ENCODE data around the gene ERCC6.

ERCC6 gene

GRCh38 chr10:49527850-49528249 lies 11.1 kb downstream of the ERCC6 start:
- ATAC-seq: no peak
- Mint-ChIP-seq H3K27me3 (no peaks in the 10 kb centered on the region), H3K27ac (no peak overlapping the region), H3K9me3 (no peaks in the 10 kb centered on the region), H3K4me3 (no peak overlapping the region), H3K4me1 (peaks cover 28% of the 10 kb centered on the region)
- DNase-seq: no peak

- H3K4me3 Mint-ChIP-seq: no peak overlapping the region
- H3K9me3 Mint-ChIP-seq: no peaks in the 10 kb centered on the region
- no peaks in the 10 kb centered on the region for H3K27me3 Mint-ChIP-seq
- peaks cover 23% of the 10 kb centered on the region for H3K4me1 Mint-ChIP-seq
- DNase-seq (no peak), ATAC-seq (no peak)
- H3K27ac Mint-ChIP-seq: no peak overlapping the region
Measured at GRCh38 chr10:49527061-49527460, 11.9 kb downstream of the ERCC6 start.

GRCh38 chr10:49526619-49527018 lies 12.3 kb downstream of the ERCC6 start:
- H3K4me3 Mint-ChIP-seq: no peak overlapping the region
- no peak for ATAC-seq
- no peaks in the 10 kb centered on the region for H3K9me3 Mint-ChIP-seq
- no peak overlapping the region for H3K27ac Mint-ChIP-seq
- H3K27me3 Mint-ChIP-seq: no peaks in the 10 kb centered on the region
- H3K4me1 Mint-ChIP-seq: peaks cover 18% of the 10 kb centered on the region
- DNase-seq: no peak

- no peak overlapping the region for H3K4me3 Mint-ChIP-seq
- H3K27ac Mint-ChIP-seq: no peak overlapping the region
- no peak for DNase-seq
- no peaks in the 10 kb centered on the region for H3K27me3 Mint-ChIP-seq
- no peaks in the 10 kb centered on the region for H3K9me3 Mint-ChIP-seq
- peaks cover 8% of the 10 kb centered on the region for H3K4me1 Mint-ChIP-seq
- no peak for ATAC-seq
Measured at GRCh38 chr10:49524496-49524895, 14.4 kb downstream of the ERCC6 start.

- Mint-ChIP-seq H3K27me3 (no peaks in the 10 kb centered on the region), H3K4me1 (no peaks in the 10 kb centered on the region), H3K9me3 (no peaks in the 10 kb centered on the region), H3K27ac (no peak overlapping the region), H3K4me3 (no peak overlapping the region)
- DNase-seq: no peak
- ATAC-seq: no peak
Measured at GRCh38 chr10:49523301-49523700, 15.6 kb downstream of the ERCC6 start.

GRCh38 chr10:49521062-49521461 lies 17.9 kb downstream of the ERCC6 start:
- Mint-ChIP-seq H3K4me3 (no peak overlapping the region), H3K4me1 (no peaks in the 10 kb centered on the region), H3K27ac (no peak overlapping the region), H3K9me3 (no peaks in the 10 kb centered on the region), H3K27me3 (no peaks in the 10 kb centered on the region)
- ATAC-seq: no peak
- no peak for DNase-seq

GRCh38 chr10:49520122-49520775 lies 18.7 kb downstream of the ERCC6 start:
- no peaks in the 10 kb centered on the region for H3K9me3 Mint-ChIP-seq
- H3K27ac Mint-ChIP-seq: no peak overlapping the region
- H3K27me3 Mint-ChIP-seq: no peaks in the 10 kb centered on the region
- no peaks in the 10 kb centered on the region for H3K4me1 Mint-ChIP-seq
- no peak overlapping the region for H3K4me3 Mint-ChIP-seq
- ATAC-seq (no peak), DNase-seq (no peak)

GRCh38 chr10:49519717-49520116 lies 19.2 kb downstream of the ERCC6 start:
- ATAC-seq (no peak), DNase-seq (no peak)
- H3K27ac Mint-ChIP-seq: no peak overlapping the region
- H3K27me3 Mint-ChIP-seq: no peaks in the 10 kb centered on the region
- no peak overlapping the region for H3K4me3 Mint-ChIP-seq
- no peaks in the 10 kb centered on the region for H3K9me3 Mint-ChIP-seq
- H3K4me1 Mint-ChIP-seq: no peaks in the 10 kb centered on the region

GRCh38 chr10:49518982-49519578 lies 19.8 kb downstream of the ERCC6 start:
- ATAC-seq: peak; percentile 62
- no peaks in the 10 kb centered on the region for H3K9me3 Mint-ChIP-seq
- DNase-seq: peak in 1 of 2 donors; percentile 15
- no peaks in the 10 kb centered on the region for H3K4me1 Mint-ChIP-seq
- H3K4me3 Mint-ChIP-seq: no peak overlapping the region
- no peak overlapping the region for H3K27ac Mint-ChIP-seq
- H3K27me3 Mint-ChIP-seq: no peaks in the 10 kb centered on the region

- no peak overlapping the region for H3K4me3 Mint-ChIP-seq
- DNase-seq: no peak
Measured at GRCh38 chr10:49518566-49518965, 20.4 kb downstream of the ERCC6 start.

GRCh38 chr10:49516216-49516970 lies 22.5 kb downstream of the ERCC6 start:
- H3K4me3 Mint-ChIP-seq: no peak overlapping the region
- ATAC-seq: no peak
- no peaks in the 10 kb centered on the region for H3K9me3 Mint-ChIP-seq
- H3K4me1 Mint-ChIP-seq: no peaks in the 10 kb centered on the region
- peaks cover 9% of the 10 kb centered on the region for H3K27me3 Mint-ChIP-seq
- no peak overlapping the region for H3K27ac Mint-ChIP-seq
- no peak for DNase-seq

More at GRCh38 chr10:49518566-49518965, 20.4 kb downstream of the ERCC6 start:
- Mint-ChIP-seq H3K4me1 (no peaks in the 10 kb centered on the region), H3K27me3 (no peaks in the 10 kb centered on the region), H3K9me3 (no peaks in the 10 kb centered on the region), H3K27ac (no peak overlapping the region)
- no peak for ATAC-seq

GRCh38 chr10:49512121-49512809 lies 26.7 kb downstream of the ERCC6 start:
- H3K4me3 Mint-ChIP-seq: no peak overlapping the region
- peaks cover 28% of the 10 kb centered on the region for H3K27me3 Mint-ChIP-seq
- no peaks in the 10 kb centered on the region for H3K9me3 Mint-ChIP-seq
- ATAC-seq: peak; percentile 68
- peaks cover 16% of the 10 kb centered on the region for H3K4me1 Mint-ChIP-seq
- H3K27ac Mint-ChIP-seq: no peak overlapping the region
- DNase-seq: peak; percentile 9 to 16

- Mint-ChIP-seq H3K4me1 (peaks cover 16% of the 10 kb centered on the region), H3K9me3 (no peaks in the 10 kb centered on the region), H3K4me3 (no peak overlapping the region), H3K27me3 (peaks cover 38% of the 10 kb centered on the region), H3K27ac (no peak overlapping the region)
- ATAC-seq (no peak), DNase-seq (no peak)
Measured at GRCh38 chr10:49509771-49510303, 29.1 kb downstream of the ERCC6 start.

GRCh38 chr10:49508654-49509053 lies 30.3 kb downstream of the ERCC6 start:
- no peak for DNase-seq
- Mint-ChIP-seq H3K27me3 (peaks cover 38% of the 10 kb centered on the region), H3K4me1 (peaks cover 16% of the 10 kb centered on the region), H3K9me3 (no peaks in the 10 kb centered on the region), H3K4me3 (peak overlapping the region in 1 of 2 donors; percentile 35), H3K27ac (no peak overlapping the region)
- ATAC-seq: peak; percentile 27

- ATAC-seq (peak; percentile 95), DNase-seq (peak; percentile 19 to 47)
- Mint-ChIP-seq H3K27ac (no peak overlapping the region), H3K9me3 (no peaks in the 10 kb centered on the region), H3K27me3 (peaks cover 38% of the 10 kb centered on the region), H3K4me3 (peak overlapping the region in 1 of 2 donors; percentile 35), H3K4me1 (peaks cover 16% of the 10 kb centered on the region)
Measured at GRCh38 chr10:49508249-49508648, 30.7 kb downstream of the ERCC6 start.

Measured in stimulated activated naive CD8-positive, alpha-beta T cell treated with anti-CD3 and anti-CD28 coated beads, Interleukin-15, amount 100 ng/mL, for 72 hours (primary cell).